Smooth muscle cell (in vitro differentiated cells): ENCODE data around the gene RAD50. TPM values are rescaled to one million over a fixed set of nuclear protein-coding genes. Genes with fewer than 3 reads are reported as not detected.

Experiments used
- DNase-seq: peaks from one replicate; lab custom pipeline; 2025; ENCODE audit not compliant: unreplicated experiment; lab: John Stamatoyannopoulos, UW
- H2AFZ ChIP-seq: fragments of 200-600 bp; sonication (generic); 2 replicates; pipeline ENCODE4 v1.6.0; 2016; ENCODE audit warnings: antibody characterized with exemption, low read depth, mild to moderate bottlenecking
- H3F3A ChIP-seq: fragments of 200-600 bp; sonication (generic); 2 replicates; pipeline ENCODE4 v1.6.0; 2017; ENCODE audit warnings: antibody characterized with exemption, low read depth
- H3K27ac ChIP-seq: fragments of 200-600 bp; sonication (generic); 2 replicates; pipeline ENCODE4 v1.5.1; 2016; ENCODE audit warnings: low read depth, mild to moderate bottlenecking
- H3K27me3 ChIP-seq: fragments of 200-600 bp; sonication (generic); 2 replicates; pipeline ENCODE4 v1.6.1; 2016; ENCODE audit warnings: low read depth, mild to moderate bottlenecking
- H3K36me3 ChIP-seq: fragments of 200-600 bp; sonication (generic); 2 replicates; pipeline ENCODE4 v1.5.1; 2016; ENCODE audit warnings: low read depth
- H3K4me1 ChIP-seq: fragments of 200-600 bp; sonication (generic); 2 replicates; pipeline ENCODE4 v1.5.1; 2016; ENCODE audit warnings: low read depth
- H3K4me2 ChIP-seq: fragments of 200-600 bp; sonication (generic); 2 replicates; pipeline ENCODE4 v1.6.0; 2016; ENCODE audit warnings: mild to moderate bottlenecking
- H3K4me3 ChIP-seq: fragments of 200-600 bp; sonication (generic); 2 replicates; pipeline ENCODE4 v1.5.1; 2016; ENCODE audit warnings: mild to moderate bottlenecking
- H3K79me2 ChIP-seq: fragments of 200-600 bp; sonication (generic); 2 replicates; pipeline ENCODE4 v1.6.0; 2016; ENCODE audit warnings: low read depth, mild to moderate bottlenecking
- H3K9ac ChIP-seq: fragments of 200-600 bp; sonication (generic); 2 replicates; pipeline ENCODE4 v1.6.0; 2016; ENCODE audit warnings: low read depth
- H3K9me3 ChIP-seq: fragments of 200-600 bp; sonication (generic); replicated peaks from 2 replicates; pipeline ENCODE4 v1.5.1; 2016; ENCODE audit warnings: low read depth
- H4K20me1 ChIP-seq: fragments of 200-600 bp; sonication (generic); 2 replicates; pipeline ENCODE4 v1.6.0; 2016; ENCODE audit warnings: low read depth
- WGBS: methylation state at CpG from one replicate; pipeline ENCODE4 v1.1.7; 2016; ENCODE audit warnings: low lambda C conversion rate; 5-methylcytosine and 5-hydroxymethylcytosine counted together
- polyA plus RNA-seq: library from polyadenylated mRNA; unstranded; fragments of >200 nt; fragmentation: Nextera tagmentation; extraction: Ambion mirVana; gene quantifications from 2 replicates; pipeline ENCODE4 v1.2.1, GENCODE V29; 2016
- total RNA-seq: library from RNA; depleted of rRNA; stranded (reverse); fragments of >200 nt; gene quantifications from 2 replicates; pipeline ENCODE4 v1.2.3, GENCODE V29; 2014
- TF ChIP-seq, protein P1 (sequence below): fragments of 200-600 bp; sonication (generic); IDR thresholded peaks from 2 replicates; pipeline ENCODE4 v1.5.1; 2017; ENCODE audit warnings: borderline replicate concordance, mild to moderate bottlenecking, antibody characterized with exemption; ENCODE audit not compliant: insufficient read depth, poor library complexity, severe bottlenecking

RAD50 gene
- total and polyA plus RNA-seq, 2 experiments from 2014 or later: 19.9 to 28.8 TPM

DNA sequence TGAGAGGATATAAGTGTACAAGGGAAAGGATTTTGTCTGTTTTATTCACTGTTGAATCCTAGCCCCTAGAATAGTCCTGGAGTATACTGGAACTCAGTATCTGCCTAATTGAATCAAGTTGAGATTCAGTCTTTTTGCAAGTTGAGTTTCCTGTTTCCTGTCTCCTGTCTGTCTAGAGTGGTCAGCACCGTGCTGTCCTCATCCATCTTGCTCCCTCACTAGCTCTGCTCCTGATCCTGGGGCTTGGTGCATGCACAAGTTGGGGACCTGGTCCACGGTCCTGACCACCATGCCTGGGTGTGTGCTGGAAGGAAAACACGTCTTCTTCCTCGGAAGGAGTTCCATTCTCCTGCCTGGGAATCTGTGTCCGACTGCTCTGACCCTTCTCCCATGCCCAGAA lies 16.6 kb upstream of the RAD50 start:
- H4K20me1 ChIP-seq: no peaks in the 10 kb centered on the region
- H3F3A ChIP-seq: no peaks in the 10 kb centered on the region
- H3K27ac ChIP-seq: no peak overlapping the region
- H3K4me2 ChIP-seq: no peak overlapping the region
- TF ChIP-seq, protein P1, sequence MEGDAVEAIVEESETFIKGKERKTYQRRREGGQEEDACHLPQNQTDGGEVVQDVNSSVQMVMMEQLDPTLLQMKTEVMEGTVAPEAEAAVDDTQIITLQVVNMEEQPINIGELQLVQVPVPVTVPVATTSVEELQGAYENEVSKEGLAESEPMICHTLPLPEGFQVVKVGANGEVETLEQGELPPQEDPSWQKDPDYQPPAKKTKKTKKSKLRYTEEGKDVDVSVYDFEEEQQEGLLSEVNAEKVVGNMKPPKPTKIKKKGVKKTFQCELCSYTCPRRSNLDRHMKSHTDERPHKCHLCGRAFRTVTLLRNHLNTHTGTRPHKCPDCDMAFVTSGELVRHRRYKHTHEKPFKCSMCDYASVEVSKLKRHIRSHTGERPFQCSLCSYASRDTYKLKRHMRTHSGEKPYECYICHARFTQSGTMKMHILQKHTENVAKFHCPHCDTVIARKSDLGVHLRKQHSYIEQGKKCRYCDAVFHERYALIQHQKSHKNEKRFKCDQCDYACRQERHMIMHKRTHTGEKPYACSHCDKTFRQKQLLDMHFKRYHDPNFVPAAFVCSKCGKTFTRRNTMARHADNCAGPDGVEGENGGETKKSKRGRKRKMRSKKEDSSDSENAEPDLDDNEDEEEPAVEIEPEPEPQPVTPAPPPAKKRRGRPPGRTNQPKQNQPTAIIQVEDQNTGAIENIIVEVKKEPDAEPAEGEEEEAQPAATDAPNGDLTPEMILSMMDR: no peak
- WGBS: 79% methylated on average over 5 of the region's 5 CpGs
- H3K79me2 ChIP-seq: no peaks in the 10 kb centered on the region
- DNase-seq: no peak
- H3K4me1 ChIP-seq: no peaks in the 10 kb centered on the region
- H3K9me3 ChIP-seq: no peaks in the 10 kb centered on the region
- no peaks in the 10 kb centered on the region for H3K36me3 ChIP-seq
- H3K4me3 ChIP-seq: no peak overlapping the region
- no peak overlapping the region for H2AFZ ChIP-seq
- peaks cover 41% of the 10 kb centered on the region for H3K27me3 ChIP-seq
- no peak overlapping the region for H3K9ac ChIP-seq

DNA sequence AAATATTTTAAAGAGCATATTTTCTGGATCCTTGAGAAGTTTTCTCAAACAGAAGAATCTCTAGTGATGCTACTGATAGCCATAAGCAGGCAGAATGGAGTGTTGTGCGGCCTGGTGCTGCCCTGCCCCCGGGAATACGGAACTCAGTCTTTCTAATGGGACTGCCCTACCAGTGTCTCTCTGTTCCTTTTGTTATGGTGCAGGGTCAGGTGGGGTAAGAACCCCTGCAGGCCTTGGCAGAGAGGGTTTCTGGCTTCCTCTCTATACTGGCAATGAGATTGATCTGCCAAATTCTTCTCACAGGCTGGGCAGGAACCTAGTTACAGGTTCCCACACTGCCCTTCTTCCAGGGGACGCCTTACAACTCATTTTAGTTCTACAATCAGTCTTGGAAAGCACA lies 16.0 kb upstream of the RAD50 start:
- no peak overlapping the region for H3K4me3 ChIP-seq
- H3K4me1 ChIP-seq: no peaks in the 10 kb centered on the region
- 85% methylated on average over 4 of the region's 4 CpGs for WGBS
- no peaks in the 10 kb centered on the region for H3K79me2 ChIP-seq
- H4K20me1 ChIP-seq: no peaks in the 10 kb centered on the region
- DNase-seq: no peak
- H3K36me3 ChIP-seq: no peaks in the 10 kb centered on the region
- no peak overlapping the region for H3K9ac ChIP-seq
- TF ChIP-seq, protein P1: no peak
- H3K9me3 ChIP-seq: no peaks in the 10 kb centered on the region
- no peak overlapping the region for H3K27ac ChIP-seq
- no peak overlapping the region for H3K4me2 ChIP-seq
- H3K27me3 ChIP-seq: peaks cover 37% of the 10 kb centered on the region
- H2AFZ ChIP-seq: no peak overlapping the region
- no peaks in the 10 kb centered on the region for H3F3A ChIP-seq

DNA sequence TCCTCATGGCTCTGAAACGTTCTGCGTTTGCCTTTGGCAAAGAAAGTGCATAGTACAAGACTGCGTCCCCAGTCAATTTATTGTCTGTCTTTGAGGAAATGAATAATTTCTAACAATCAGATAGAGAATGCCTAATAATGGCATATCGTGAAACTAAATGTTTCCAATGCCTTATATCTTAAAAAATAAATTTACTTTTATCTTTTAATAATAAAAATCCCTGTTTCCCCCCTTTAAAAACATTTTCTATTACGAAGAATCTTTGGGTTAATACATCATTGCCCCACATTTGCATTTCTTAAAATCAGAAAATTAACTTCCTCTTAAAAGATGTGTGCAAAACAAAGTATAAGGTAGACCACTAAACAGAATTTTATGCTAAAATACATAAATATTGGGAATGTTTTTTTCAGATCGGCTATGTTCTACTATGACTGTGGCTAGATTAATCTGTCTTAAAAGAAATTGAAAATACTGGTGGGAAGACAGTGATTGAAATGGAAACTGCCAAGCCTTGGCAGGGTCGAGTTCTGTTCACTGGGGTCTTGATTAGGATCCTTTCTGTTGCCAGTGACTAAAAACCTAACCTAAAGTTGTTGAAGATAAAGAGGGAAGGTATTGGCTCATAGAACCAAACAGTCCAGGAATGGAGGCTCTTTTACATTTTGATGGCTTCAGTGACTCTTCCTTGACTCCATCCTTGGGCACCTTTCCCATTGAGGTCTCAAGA lies 13.1 kb upstream of the RAD50 start, which contains the start of gene IL5:
IL5 (minus strand) TSS at position 51 of the 730 bp plus-strand sequence; CDS start at position 7, 44 bp downstream.
- H3K4me3 ChIP-seq: no peak within 1 kb of the TSS
- no peak within 1 kb of the TSS for H3K4me2 ChIP-seq
- H3K9ac ChIP-seq: no peak within 1 kb of the TSS
- H3F3A ChIP-seq: no peaks in the 10 kb centered on the region
- peaks cover 27% of the 10 kb centered on the region for H3K27me3 ChIP-seq
- TF ChIP-seq, protein P1: no peak
- no peak for DNase-seq
- no peaks in the 10 kb centered on the region for H3K79me2 ChIP-seq
- no peak within 1 kb of the TSS for H2AFZ ChIP-seq
- H3K36me3 ChIP-seq: no peaks in the 10 kb centered on the region
- H4K20me1 ChIP-seq: no peaks in the 10 kb centered on the region
- H3K27ac ChIP-seq: no peak within 1 kb of the TSS
- no peaks in the 10 kb centered on the region for H3K4me1 ChIP-seq
- H3K9me3 ChIP-seq: no peaks in the 10 kb centered on the region
- WGBS: 87% methylated on average over 7 of the region's 7 CpGs

DNA sequence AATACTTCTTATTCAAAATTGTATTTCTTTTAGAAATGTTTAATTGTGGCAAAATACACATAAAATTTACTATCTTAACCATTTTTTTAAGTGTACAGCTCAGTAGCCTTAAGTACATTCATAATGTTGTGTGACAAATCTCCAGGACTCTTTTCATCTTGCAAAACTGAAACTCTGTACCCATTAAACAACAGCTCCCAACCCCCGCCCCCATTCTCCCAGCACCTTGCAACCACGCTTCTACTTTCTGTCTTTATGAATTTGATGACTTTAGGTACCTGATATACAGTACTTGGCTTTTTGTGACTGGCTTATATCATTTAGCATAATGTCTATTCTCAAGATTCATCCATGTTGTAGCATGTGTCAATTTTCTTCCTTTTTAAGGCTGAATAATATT lies 10.7 kb upstream of the RAD50 start:
- no peak overlapping the region for H3K4me2 ChIP-seq
- no peak overlapping the region for H3K4me3 ChIP-seq
- H3F3A ChIP-seq: no peaks in the 10 kb centered on the region
- H3K79me2 ChIP-seq: no peaks in the 10 kb centered on the region
- H3K36me3 ChIP-seq: no peaks in the 10 kb centered on the region
- H3K9ac ChIP-seq: no peak overlapping the region
- H3K27ac ChIP-seq: no peak overlapping the region
- H3K4me1 ChIP-seq: no peaks in the 10 kb centered on the region
- H2AFZ ChIP-seq: no peak overlapping the region
- peaks cover 27% of the 10 kb centered on the region for H3K27me3 ChIP-seq
- DNase-seq: no peak
- no peaks in the 10 kb centered on the region for H4K20me1 ChIP-seq
- 92% methylated on average over 2 of the region's 2 CpGs for WGBS
- TF ChIP-seq, protein P1: no peak
- no peaks in the 10 kb centered on the region for H3K9me3 ChIP-seq
